ENCODE data around the gene POTEF.
"Not testable (repeated sequence)": the region's sequence is repeated elsewhere in the genome, so short reads cannot be mapped to it uniquely, and the experiment has no call there.

The POTEF gene

DNA sequence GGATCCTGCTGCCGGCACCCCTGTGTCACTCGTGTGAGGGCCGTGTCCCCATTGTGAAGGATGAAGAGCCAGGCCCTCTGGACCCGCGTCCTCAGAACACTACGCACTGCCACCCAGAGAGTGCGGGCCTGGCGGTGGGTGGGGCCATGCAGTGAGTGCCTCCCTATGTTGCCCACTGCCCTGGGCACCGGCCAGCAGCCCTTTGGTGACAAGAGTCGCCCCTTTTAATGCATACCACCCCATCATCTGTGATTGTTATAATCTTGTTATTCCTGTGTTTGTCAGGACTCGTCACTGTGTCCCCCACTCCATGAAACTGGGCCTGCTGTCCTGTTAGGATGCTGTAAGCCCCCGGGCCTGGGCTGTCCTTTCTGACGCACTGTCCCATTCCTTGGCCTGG, 9.3 kb upstream of the POTEF start:
- intact Hi-C loops (cut with DNase I) = not testable (repeated sequence)
- DNase-seq = peak in 3 of 42 donors; percentile 1 to 11 (median 2)

DNA sequence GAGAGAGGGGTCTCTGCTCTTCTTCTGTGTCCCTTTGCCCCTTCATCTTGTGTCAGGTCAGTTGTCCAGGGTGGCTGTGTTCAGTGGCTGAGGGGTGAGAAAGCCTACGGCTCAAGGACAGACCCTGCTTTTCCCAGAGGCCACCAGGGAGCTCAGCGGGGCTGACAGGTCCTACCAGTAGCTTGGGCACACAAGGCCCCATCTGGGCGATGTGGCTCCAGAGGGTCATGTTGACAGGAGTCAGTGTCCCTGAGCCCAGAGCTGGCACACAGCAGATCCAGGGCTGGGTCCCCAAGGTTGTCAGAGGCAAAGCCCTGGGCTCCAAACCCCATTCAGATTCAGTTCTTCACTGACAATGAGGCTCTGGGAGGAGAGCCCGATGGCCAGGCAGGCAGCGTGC, 8.1 kb upstream of the POTEF start:
- intact Hi-C loops (cut with DNase I) = not testable (repeated sequence)
- DNase-seq = peak in 1 of 42 donors; percentile 3

DNA sequence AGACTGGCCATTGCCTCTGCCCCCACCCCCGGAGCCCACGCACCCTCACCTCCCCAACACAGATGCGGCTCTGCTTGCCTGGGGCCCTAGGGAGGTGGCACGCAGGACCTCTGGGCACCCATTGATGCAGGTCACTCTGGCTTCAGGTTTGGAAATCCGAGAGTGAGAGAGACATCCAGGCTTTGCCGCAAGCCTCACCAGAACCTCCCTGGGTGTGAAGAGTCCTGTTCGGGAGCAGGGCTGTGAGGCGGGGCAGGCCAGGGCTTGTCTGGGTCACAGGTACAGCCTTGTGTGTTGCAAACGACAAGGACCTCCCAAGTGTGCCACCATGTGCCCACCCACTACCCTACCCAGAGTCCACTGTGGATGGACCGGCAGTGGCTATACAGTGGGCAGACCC, 7.5 kb upstream of the POTEF start:
- DNase-seq = not testable (repeated sequence)

DNA sequence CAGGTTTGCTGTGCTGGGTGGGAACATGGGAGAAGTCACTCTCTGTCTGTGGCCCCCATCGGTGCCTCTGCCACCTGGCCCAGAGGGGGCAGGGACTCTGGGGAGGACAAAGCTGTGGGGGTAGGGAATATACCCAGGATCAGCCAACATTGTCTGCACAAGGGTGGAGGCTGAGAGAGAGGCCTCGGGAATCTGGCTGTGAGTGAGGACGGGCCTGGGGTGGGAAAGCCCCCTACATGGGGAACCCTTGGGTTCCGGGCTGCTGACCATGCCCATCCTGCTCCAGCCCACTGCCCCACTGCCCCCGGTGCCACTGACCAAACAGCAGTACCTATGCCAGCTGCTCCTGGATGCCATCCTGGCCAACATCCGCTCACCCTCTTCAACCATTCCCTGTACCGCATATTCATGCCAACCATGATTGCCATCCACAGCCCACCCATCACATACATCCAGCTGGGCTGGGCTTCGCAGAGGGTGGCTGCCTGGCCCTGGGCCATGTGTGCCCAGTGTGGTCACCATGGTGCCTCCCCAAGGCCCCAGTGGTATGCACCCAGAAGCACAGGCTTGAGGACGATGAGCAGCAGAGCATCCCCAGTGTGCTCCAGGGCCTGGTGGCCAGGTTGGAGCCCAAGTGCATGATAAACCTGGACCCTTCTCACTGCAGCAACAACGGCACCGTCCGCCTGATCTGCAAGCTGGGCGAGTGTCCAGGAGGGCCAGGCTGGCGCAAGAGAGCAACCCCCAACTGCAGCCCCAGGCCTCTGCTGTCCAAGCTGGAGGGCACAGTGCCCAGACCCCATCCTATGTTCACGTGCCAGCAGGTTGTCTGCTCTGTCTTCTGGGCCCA, 6.9 kb upstream of the POTEF start:
- peak in 2 of 42 donors; percentile 3 to 25 for DNase-seq

More for the DNA sequence above, 7.5 kb upstream of the POTEF start:
- intact Hi-C loops (cut with DNase I) = not testable (repeated sequence)

DNA sequence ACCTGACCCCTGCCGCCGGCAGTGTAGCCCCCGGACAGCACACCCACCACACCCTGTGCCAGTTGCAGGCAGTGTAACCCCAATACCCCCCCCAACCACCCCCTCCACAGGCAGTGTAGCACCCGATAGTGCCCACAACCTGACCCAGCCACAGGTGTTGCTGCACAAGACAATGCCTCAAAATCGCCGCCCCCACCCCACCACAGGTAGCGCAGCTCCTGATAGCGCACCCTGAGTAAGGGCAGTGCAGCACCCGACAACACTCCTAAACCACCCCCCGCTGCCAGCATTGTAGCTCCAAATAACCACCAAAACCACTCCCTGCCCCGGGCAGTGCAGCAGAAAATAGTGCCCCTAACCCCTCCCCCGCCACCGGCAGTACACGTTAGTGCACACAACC, 558 bp downstream of the POTEF start:
- DNase-seq; intact Hi-C loops (cut with DNase I): not testable (repeated sequence)

More for the DNA sequence above, 6.9 kb upstream of the POTEF start:
- intact Hi-C loops (cut with DNase I) = no loop called here

DNA sequence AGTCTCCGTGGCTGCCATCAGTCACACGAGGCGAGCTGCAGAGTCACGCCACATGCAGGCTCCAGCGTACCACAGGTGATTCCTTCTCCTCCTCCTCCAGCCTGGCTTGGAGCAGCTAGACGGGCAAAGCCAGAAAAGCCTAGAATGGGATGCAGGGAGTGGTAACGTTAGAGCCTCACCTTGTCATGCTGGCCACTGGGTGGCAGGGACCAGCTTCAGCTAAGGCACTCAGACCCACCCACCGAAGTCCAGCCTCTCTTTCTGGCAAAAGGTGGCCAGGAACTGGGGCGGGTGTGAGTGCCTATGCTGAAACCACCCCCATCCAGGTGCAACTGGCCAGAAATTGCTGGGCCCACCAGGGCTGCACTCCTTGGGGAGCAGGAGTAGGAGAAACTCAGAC, 1.3 kb downstream of the POTEF start:
- intact Hi-C loops (cut with DNase I); DNase-seq: not testable (repeated sequence)

DNA sequence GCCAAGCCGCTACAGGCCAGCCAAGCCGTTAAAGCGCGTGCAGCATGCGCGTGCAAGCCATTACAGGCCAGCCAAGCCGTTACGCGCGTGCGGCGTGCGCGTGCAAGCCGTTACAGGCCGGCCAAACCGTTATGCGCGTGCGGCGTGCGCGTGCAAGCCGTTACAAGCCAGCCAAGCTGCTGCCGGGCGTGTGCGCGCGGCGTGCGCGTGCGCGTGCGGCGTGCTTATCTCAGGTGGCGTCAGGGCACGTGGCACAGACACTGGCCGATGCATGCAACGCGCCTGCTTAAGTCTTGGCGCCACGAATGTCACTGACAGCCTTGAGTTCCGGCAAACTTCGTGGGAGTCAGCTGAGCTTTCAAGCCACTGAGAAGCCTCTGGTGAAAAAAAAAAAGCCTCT, 8.1 kb downstream of the POTEF start:
- intact Hi-C loops (cut with DNase I); DNase-seq: not testable (repeated sequence)

DNA sequence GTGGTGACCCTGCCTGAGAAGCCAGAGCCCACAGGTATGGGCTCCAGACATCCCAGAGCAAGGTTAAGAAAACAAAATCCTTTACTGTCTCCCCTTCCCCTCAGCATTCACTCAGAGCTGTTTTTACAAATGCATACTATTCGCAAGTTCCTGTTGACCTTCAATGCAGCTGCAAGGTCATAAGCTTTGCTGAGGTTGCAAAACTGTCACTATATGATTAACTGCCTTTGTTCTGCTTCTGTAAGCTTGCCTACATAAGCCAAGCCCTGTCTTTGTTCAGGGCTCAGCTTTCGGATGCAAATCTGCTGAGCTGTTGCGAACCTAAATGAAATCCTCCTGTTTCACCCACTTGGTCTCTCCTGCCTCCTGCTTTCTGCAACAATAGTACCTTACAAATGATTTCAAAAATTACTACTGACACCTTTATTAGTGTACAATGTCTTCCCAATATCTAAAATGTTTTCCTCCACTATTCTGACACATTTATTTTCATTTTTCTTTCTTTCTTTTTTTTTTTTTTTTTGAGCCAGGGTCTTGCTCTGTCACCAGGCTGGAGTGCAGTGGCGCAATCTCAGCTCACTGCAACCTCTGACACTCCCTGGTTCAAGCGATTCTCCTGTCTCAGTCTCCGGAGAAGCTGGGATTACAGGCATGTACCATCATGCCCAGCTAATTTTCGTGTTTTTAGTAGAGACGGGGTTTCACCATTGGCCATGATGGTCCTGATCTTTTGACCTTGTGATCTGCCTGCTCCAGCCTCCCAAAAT, 26.2 kb downstream of the POTEF start:
- peak in 6 of 42 donors; percentile 1 to 35 (median 8) for DNase-seq
- intact Hi-C loops (cut with DNase I) = not testable (repeated sequence)

DNA sequence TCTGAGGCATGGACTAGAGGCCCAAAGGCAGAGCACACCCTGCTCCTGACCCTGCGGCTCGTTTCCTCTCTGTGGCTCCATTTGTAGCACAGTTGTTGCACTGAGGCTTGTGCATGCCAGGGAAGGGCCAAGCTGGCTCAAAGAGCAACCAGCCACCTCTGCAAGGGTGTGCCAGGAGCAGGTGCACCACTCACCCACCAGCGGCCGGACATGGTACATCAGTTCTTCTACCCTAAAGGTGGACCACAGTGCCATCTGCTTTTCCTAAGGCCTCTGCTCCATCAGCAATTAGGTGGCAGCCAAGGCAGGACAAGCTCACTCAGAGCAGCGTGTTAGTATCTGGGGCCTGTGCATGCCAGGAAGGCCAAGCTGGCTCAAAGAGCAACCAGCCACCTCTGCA, 66.4 kb downstream of the POTEF start:
- intact Hi-C loops (cut with DNase I); DNase-seq: not testable (repeated sequence)

DNA sequence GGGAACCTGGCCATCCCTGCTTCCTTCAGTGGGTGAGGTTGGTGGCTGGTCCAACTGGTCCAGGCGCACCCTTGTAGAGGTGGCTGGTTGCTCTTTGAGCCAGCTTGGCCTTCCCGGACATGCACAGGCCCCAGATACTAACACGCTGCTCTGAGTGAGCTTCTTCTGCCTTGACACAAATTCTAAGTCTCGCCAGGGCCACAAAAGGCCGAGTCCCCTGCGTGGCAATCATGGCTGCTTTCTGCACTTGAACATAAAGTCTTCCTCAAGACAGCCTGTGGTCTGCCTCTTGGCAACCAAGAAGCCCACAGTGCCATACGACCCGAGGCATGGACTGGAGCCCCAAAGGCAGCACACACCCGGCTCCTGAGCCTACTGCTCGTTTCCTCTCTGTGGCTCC, 69.0 kb downstream of the POTEF start:
- intact Hi-C loops (cut with DNase I); DNase-seq: not testable (repeated sequence)

DNA sequence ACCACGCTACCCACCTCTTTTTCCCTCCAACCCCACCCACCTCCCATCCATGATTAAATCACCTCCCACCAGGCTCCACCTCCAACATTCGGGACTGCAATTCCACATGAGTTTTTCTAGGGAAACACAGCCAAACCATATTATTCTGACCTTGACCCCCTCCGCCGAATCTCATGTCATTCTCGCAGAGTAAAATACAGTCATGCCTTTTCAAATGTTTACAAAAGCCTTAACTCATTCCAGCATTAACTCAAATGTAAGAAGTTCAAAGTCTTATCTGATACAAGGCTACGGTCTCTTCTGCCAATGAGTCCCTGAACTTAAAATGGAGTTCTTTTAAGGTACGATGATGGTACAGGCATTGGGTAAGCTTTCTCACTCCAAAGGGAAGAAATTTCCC, 72.7 kb downstream of the POTEF start:
- intact Hi-C loops (cut with DNase I) = not testable (repeated sequence)

DNA sequence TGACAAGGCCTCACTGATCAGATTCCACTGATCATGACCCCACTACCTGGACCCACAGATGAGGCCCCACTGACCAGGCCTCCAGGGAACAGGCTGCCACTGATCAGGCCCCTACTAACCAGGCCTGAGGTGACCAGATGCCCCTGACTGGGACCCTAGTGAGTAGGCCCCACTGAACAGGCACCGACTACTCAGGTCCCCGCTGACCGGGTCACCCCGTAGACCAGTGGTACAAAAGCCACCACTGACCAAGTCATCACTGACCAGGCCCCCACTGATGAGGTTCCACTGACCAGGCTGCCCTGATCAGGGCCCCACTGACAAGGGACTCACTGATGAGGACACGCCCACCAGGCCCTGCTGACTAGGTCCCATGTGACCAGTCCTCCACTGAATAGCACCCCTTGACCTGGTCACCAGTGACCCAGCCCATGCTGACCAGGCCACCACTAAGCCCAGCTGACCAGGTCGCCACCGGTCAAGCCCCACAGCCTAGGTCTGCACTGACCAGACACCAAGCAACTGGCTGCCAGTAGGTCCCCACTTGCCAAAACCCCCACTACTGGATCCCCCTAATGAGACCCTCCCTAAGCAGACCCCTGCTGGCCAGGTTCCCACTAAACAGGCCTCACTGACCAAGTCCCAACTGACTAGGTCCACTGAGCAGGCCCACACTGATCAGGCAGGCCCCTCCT, 75.7 kb downstream of the POTEF start:
- DNase-seq; intact Hi-C loops (cut with DNase I): not testable (repeated sequence)

More for the DNA sequence above, 72.7 kb downstream of the POTEF start:
- DNase-seq = not testable (repeated sequence)

DNA sequence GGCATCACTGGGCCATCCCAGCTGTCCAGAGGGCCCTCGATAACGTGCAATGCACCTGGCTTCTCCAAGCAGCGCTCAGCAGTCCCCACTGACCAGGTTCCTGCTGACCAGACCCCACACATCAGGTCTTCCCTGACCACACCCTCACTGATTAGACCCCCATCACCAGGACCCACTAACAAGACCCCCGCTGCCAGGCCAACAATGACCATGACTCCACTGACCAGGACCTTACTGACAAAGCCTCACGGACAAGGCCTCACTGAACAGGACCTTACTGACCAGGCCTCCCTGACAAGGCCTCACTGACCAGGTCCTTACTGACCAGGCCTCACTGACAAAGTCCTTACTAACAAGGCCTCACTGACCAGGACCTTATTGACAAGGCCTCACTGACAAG, 76.6 kb downstream of the POTEF start:
- intact Hi-C loops (cut with DNase I); DNase-seq: not testable (repeated sequence)

DNA sequence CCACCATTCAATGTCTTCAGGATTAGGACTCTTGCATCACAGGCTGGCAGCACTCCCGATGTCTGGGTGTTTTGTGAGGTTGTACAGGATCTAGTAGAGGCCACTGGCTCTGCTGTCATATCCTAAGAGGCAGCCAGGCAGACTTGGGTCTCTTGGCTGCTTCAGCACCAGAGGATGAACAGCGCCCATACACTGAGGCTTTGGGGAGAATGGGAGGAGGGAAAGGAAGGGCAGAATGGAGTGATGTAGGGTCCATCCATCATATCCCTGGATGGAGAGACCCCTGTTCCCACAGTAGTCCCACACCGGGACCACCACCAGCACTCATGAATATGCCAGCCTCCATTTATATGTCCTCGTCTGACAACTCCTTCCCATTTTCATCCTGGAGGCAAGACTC, 80.6 kb downstream of the POTEF start:
- intact Hi-C loops (cut with DNase I); DNase-seq: not testable (repeated sequence)

DNA sequence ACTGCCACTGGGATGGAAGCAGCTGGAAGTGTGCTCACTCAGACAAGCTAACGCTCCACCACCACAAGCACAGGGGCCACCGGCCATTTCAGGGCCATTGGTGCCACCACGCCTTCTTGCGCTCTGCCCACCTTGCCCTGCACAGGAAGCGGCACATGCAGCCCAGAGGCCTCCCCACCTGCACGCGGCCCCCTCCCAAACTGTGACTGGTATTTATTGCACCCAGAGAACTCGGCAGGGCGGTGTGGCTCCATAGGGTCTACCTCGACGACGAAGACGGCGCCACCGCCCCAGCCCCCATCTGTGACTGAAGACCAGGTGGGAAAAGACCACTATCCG, 90.8 kb downstream of the POTEF start:
- DNase-seq; intact Hi-C loops (cut with DNase I): not testable (repeated sequence)

DNA sequence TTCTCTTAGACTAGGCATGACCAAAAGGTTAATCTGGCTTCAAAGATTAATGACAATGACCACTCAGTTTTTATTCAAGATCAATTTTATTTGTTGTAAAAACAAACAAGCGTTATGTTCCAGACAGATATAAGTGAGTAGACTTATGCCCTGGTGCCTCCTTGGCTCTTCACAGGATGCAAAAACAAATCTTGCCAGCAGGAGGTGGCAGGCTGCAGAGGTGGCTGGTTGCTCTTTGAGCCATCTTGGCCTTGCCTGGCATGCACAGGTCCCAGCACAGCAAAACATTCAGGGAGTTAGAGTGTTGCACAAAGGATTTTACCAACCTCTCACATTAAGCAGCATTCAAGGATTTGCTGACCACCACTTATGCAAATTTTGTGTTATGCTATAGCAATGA, 103.1 kb downstream of the POTEF start:
- intact Hi-C loops (cut with DNase I) = not testable (repeated sequence)
- peak in 6 of 42 donors; percentile 1 to 28 (median 14) for DNase-seq
